NOMO-1 treated with dmso at 0.1 percent for 144 hours (cell line): ENCODE data around the gene TSPAN11.

Source experiments
- DNase-seq: peaks from one replicate; lab custom pipeline; 2025; ENCODE audit not compliant: unreplicated experiment; lab: John Stamatoyannopoulos, UW

Gene TSPAN11

GRCh38 chr12:30910038-30910350 is 16.6 kb upstream of the TSPAN11 start:
- DNase-seq: no peak

- no peak for DNase-seq
Measured at GRCh38 chr12:30911207-30911606, 15.3 kb upstream of the TSPAN11 start.

GRCh38 chr12:30913323-30913722 is 13.2 kb upstream of the TSPAN11 start:
- no peak for DNase-seq

GRCh38 chr12:30914986-30915591 is 11.5 kb upstream of the TSPAN11 start:
- no peak for DNase-seq

- DNase-seq: no peak
Measured at GRCh38 chr12:30923057-30923456, 3.5 kb upstream of the TSPAN11 start.

GRCh38 chr12:30925607-30926242 is 823 bp upstream of the TSPAN11 start:
- no peak for DNase-seq

- DNase-seq: no peak
Measured at GRCh38 chr12:30927222-30927611, 669 bp downstream of the TSPAN11 start.

- DNase-seq: no peak
Measured at GRCh38 chr12:30928356-30929244, 2.1 kb downstream of the TSPAN11 start.

GRCh38 chr12:30930238-30930637 is 3.7 kb downstream of the TSPAN11 start:
- no peak for DNase-seq

GRCh38 chr12:30930641-30931040 is 4.1 kb downstream of the TSPAN11 start:
- no peak for DNase-seq

- no peak for DNase-seq
Measured at GRCh38 chr12:30932881-30933280, 6.3 kb downstream of the TSPAN11 start.

- no peak for DNase-seq
Measured at GRCh38 chr12:30934811-30935210, 8.3 kb downstream of the TSPAN11 start.

GRCh38 chr12:30936036-30936435 is 9.5 kb downstream of the TSPAN11 start:
- DNase-seq: no peak

- DNase-seq: no peak
Measured at GRCh38 chr12:30939234-30939633, 12.7 kb downstream of the TSPAN11 start.

- no peak for DNase-seq
Measured at GRCh38 chr12:30942486-30942885, 15.9 kb downstream of the TSPAN11 start.

GRCh38 chr12:30942936-30943335 is 16.4 kb downstream of the TSPAN11 start:
- no peak for DNase-seq

- no peak for DNase-seq
Measured at GRCh38 chr12:30945443-30946164, 19.1 kb downstream of the TSPAN11 start.

GRCh38 chr12:30952015-30952414 is 25.5 kb downstream of the TSPAN11 start:
- DNase-seq: no peak

GRCh38 chr12:30953257-30953656 is 26.7 kb downstream of the TSPAN11 start:
- DNase-seq: no peak

GRCh38 chr12:30953951-30954751 is 27.6 kb downstream of the TSPAN11 start:
- DNase-seq: no peak

GRCh38 chr12:30955214-30955613 is 28.7 kb downstream of the TSPAN11 start:
- no peak for DNase-seq
